ENCODE measurements around the gene SLC35E2B. TPM values are rescaled to one million over a fixed set of nuclear protein-coding genes. Genes with fewer than 3 reads are reported as not detected.

SLC35E2B gene
- total and polyA plus RNA-seq, 2 of the 8 experiments (the other 6 are each of a cell fraction or from before 2014, with no cell fraction given) = 25.9 to 46.7 TPM

- TF ChIP-seq MAFK (IDR thresholded peaks at IDR 0.05; ENCODE audit: low read depth, low read length) (no peak), JUN (IDR thresholded peaks at IDR 0.05; ENCODE audit: low read depth, low read length) (no peak)
- Histone ChIP-seq H4K5ac (ENCODE audit: insufficient read length, low read depth, low read length) (no peak overlapping the region), H3K79me2 (ENCODE audit: control insufficient read depth in 1 of 2, insufficient read depth in 2 of 2, low read length in 2 of 2) (peaks cover 0 to 40% of the 10 kb centered on the region in 2 experiments; a peak in 2 of 4 replicates), H2AFZ (ENCODE audit: low read length) (no peak overlapping the region), H2BK5ac (ENCODE audit: low read depth, low read length) (no peak overlapping the region), H2BK20ac (ENCODE audit: low read length) (no peak overlapping the region), H3K4me1 (replicated peaks in 1 of 4; ENCODE audit: control insufficient read depth in 3 of 4, insufficient read depth in 4 of 4, low read length in 3 of 4) (peaks cover 0 to 11% (median 9%) of the 10 kb centered on the region in 4 experiments; a peak in 6 of 7 replicates), H3K23ac (ENCODE audit: insufficient read length) (no peak overlapping the region), H3K14ac (ENCODE audit: insufficient read length) (no peak overlapping the region), H3K27ac (ENCODE audit: low read depth, low read length) (no peak overlapping the region), H3K4me3 (ENCODE audit: extremely low read depth in 1 of 4, insufficient read depth in 2 of 4, low read depth in 3 of 4, low read length in 4 of 4) (no peak overlapping the region), H4K8ac (ENCODE audit: extremely low read depth, insufficient read depth, low read length) (no peak overlapping the region), H4K20me1 (replicated peaks in 1 of 2; ENCODE audit: control insufficient read depth in 1 of 2, insufficient read depth in 2 of 2, low read length in 2 of 2) (peaks cover 0 to 6% of the 10 kb centered on the region in 2 experiments), H3K56ac (replicated peaks; ENCODE audit: insufficient read length, low read depth, low read length) (no peak overlapping the region), H4K91ac (replicated peaks; ENCODE audit: insufficient read length, low read length) (no peak overlapping the region), H3K9me3 (ENCODE audit: insufficient read depth in 2 of 2, low read depth in 1 of 2, low read length in 1 of 2) (no peaks in the 10 kb centered on the region), H3K9ac (replicated peaks in 1 of 4; ENCODE audit: extremely low read depth in 1 of 4, low read depth in 3 of 4, low read length in 3 of 4) (no peak overlapping the region), H3K18ac (ENCODE audit: extremely low read depth, low read length) (no peak overlapping the region), H3K79me1 (ENCODE audit: low read depth, low read length) (peaks cover 5% of the 10 kb centered on the region; the same call in 1 of the 2 replicates), H3K36me3 (ENCODE audit: control insufficient read depth in 2 of 4, insufficient read depth in 4 of 4, low read length in 3 of 4) (peaks cover 0 to 2% (median 0%) of the 10 kb centered on the region in 4 experiments; a peak in 1 of 8 replicates), H2AK5ac (ENCODE audit: low read depth, low read length) (no peak overlapping the region), H3K4ac (replicated peaks; ENCODE audit: insufficient read length, low read depth, low read length) (no peak overlapping the region), H3K27me3 (replicated peaks in 1 of 4; ENCODE audit: control insufficient read depth in 3 of 4, extremely low read depth in 1 of 4, insufficient read depth in 3 of 4, low read length in 3 of 4) (no peaks in the 10 kb centered on the region), H3K23me2 (ENCODE audit: low read depth, low read length) (no peaks in the 10 kb centered on the region), H2BK15ac (ENCODE audit: low read length) (no peak overlapping the region), H2BK120ac (replicated peaks; ENCODE audit: low read depth, low read length) (no peak overlapping the region), H3K4me2 (ENCODE audit: insufficient read depth in 1 of 2, low read depth in 2 of 2, low read length in 2 of 2) (no peak overlapping the region), H2BK12ac (ENCODE audit: low read depth, low read length) (0 out of 2 replicates have a peak overlapping the region, but pooled peaks have one; percentile 7)
- FAIRE-seq = no peak
- DNase-seq (ENCODE audit: low read depth in 1 of 2, low spot score in 2 of 2) = no peak
- ChIA-PET CTCF (ENCODE audit: partially characterized antibody) (no interaction called here), POLR2A (ENCODE audit: partially characterized antibody) (interaction anchor here (0.7 kb wide), 1 partner anchor 45 kb away, joined by 3 read pairs; no protein-coding TSS in a partner anchor)
- WGBS, 2 experiments (ENCODE audit: extremely low coverage in 1 of 2, insufficient coverage in 1 of 2, insufficient read length in 1 of 2, insufficient replicate concordance in 2 of 2, low coverage in 1 of 2, low lambda C conversion rate in 2 of 2, missing lambda C conversion rate in 1 of 2) = 94% methylated on average over 9 of the region's 9 CpGs; no CpG with 5 or more reads in 1 of the 2 experiments
Measured at GRCh38 chr1:1687846-1688245, 4.7 kb downstream of the SLC35E2B start.

All from H1 (cell line).